Fibroblast of mammary gland (primary cell): ENCODE results near the gene AFF3.

Experiments used
- DNase-seq: peaks from one replicate; pipeline ENCODE4 v3.0.0-alpha.2; 2010; ENCODE audit warnings: low read depth
- H3K4me3 ChIP-seq: 2 replicates; pipeline ENCODE4 v1.5.1; 2011; ENCODE audit warnings: low read depth, mild to moderate bottlenecking, low read length, moderate library complexity; ENCODE audit not compliant: control insufficient read depth
- CTCF ChIP-seq: conservative IDR thresholded peaks from 2 replicates; pipeline ENCODE4 v1.5.1; 2011; ENCODE audit warnings: low read depth, low read length, inconsistent platforms; ENCODE audit not compliant: control insufficient read depth, insufficient read depth

The AFF3 gene

GRCh38 chr2:100002059-100002458, 140.3 kb downstream of the AFF3 start:
- no peak overlapping the region for H3K4me3 ChIP-seq
- no peak for TF ChIP-seq CTCF
- DNase-seq: no peak

- H3K4me3 ChIP-seq: no peak overlapping the region
- DNase-seq: no peak
- TF ChIP-seq CTCF: no peak
Measured at GRCh38 chr2:100000915-100001707, 141.3 kb downstream of the AFF3 start.

- no peak overlapping the region for H3K4me3 ChIP-seq
- no peak for TF ChIP-seq CTCF
- DNase-seq: no peak
Measured at GRCh38 chr2:99998651-99999320, 143.6 kb downstream of the AFF3 start.

- TF ChIP-seq CTCF: no peak
- no peak overlapping the region for H3K4me3 ChIP-seq
- DNase-seq: no peak
Measured at GRCh38 chr2:99989905-99990304, 152.5 kb downstream of the AFF3 start.

- H3K4me3 ChIP-seq: no peak overlapping the region
- DNase-seq: no peak
- TF ChIP-seq CTCF: no peak
Measured at GRCh38 chr2:99988599-99988998, 153.8 kb downstream of the AFF3 start.

- H3K4me3 ChIP-seq: no peak overlapping the region
- no peak for TF ChIP-seq CTCF
- no peak for DNase-seq
Measured at GRCh38 chr2:99987160-99987559, 155.2 kb downstream of the AFF3 start.
